Measurements from ENCODE around the gene GNA15. TPM values are rescaled to one million over a fixed set of nuclear protein-coding genes. Genes with fewer than 3 reads are reported as not detected.

The GNA15 gene
- total and polyA plus RNA-seq, 7 experiments from 2014 or later = 0.09 to 131 (median 3.7) TPM; not detected in 1

DNA sequence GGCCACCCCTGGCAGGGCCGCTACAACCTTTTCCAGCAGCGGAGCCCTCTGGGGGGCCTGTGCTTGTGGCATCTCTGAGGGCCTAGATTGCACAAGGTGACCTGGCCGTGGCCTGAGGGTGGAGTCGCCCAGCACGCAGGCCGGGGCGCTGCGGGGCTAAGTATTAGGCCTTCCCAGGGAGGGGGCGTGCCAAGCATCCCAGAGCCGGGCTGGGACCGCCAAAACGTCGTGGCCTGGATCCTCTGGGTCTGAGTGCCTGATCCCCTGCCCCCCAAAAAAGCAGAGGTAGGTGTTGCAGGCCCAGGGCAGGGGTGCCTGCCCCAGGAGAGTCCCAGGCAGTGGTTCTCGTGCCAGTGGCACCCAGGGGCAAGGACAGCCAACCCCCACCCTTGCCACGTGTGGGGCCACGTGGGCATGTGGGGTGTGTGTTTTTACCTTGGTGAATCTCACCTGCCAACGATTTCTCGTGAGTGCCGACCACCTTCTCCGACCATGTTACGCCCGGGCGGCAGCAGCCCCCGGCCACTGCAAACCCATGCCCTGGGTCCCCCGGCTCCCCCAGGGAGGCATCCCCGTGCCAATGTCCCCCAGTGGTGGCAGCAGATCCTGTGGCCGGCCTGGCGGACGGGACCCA, 12.6 kb upstream of the GNA15 start:
- peaks cover 0 to 11% (median 0%) of the 10 kb centered on the region in 7 donors for H3K4me1 Mint-ChIP-seq
- intact Hi-C loops (cut with micrococcal nuclease) = no loop called here
- no peak overlapping the region for H3K4me3 Mint-ChIP-seq
- POLR2A ChIA-PET = no interaction called here
- no peak overlapping the region for H3K27ac Mint-ChIP-seq
- Histone ChIP-seq H3K9me3 (ENCODE audit: control insufficient read depth in 2 of 3, low read length in 3 of 3) (no peaks in the 10 kb centered on the region), H3K27ac (ENCODE audit: low read depth, low read length) (no peak overlapping the region), H3K4me3 (ENCODE audit: low read length) (no peak overlapping the region), H3K4me1 (ENCODE audit: control insufficient read depth in 2 of 2, insufficient read depth in 2 of 2, low read length in 2 of 2) (no peaks in the 10 kb centered on the region), H3K27me3 (ENCODE audit: control insufficient read depth in 2 of 2, insufficient read depth in 2 of 2, low read length in 2 of 2) (no peaks in the 10 kb centered on the region), H3K36me3 (ENCODE audit: control insufficient read depth in 2 of 3, insufficient read depth in 3 of 3, low read length in 3 of 3) (peaks cover 0 to 2% (median 0%) of the 10 kb centered on the region in 3 experiments)
- H3K36me3 Mint-ChIP-seq = peaks cover 0 to 5% (median 0%) of the 10 kb centered on the region in 5 donors
- ATAC-seq (no peak), DNase-seq (no peak)
- CTCF ChIA-PET = interaction anchor here (0.6 to 0.9 kb wide), 2 partner anchors 39 to 48 kb away, joined by 3 read pairs; no protein-coding TSS in a partner anchor
- H3K9me3 Mint-ChIP-seq = peaks cover 0 to 1% (median 0%) of the 10 kb centered on the region in 11 donors
- H3K27me3 Mint-ChIP-seq = peaks cover 0 to 6% (median 2%) of the 10 kb centered on the region in 5 donors

DNA sequence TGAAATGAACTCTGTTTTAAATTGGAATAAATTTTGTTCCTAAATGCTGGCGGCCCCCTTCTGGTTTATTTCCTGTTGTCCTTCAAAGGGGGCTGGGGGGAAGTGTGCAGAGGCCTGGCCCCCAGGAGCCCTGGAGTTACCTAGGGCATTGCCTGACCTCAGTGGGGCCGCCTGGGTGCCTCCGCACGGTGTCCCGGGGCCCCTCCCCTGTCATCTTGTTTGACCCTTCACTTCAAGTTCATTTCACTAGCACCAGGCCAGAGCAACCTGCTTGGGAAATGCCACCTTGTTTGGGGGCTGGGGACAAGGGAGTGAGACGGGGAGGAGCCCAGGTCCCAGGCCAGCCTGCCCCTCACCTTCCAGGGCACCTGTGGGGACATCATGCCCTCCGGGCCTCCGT, 11.9 kb upstream of the GNA15 start:
- CTCF ChIA-PET = interaction anchor here (0.9 kb wide), 1 partner anchor 38 kb away, joined by 3 read pairs; no protein-coding TSS in a partner anchor
- POLR2A ChIA-PET = no interaction called here
- no peak overlapping the region for H3K4me3 Mint-ChIP-seq
- H3K36me3 Mint-ChIP-seq = peaks cover 0 to 5% (median 0%) of the 10 kb centered on the region in 5 donors
- Histone ChIP-seq H3K27ac (ENCODE audit: low read depth, low read length) (no peak overlapping the region), H3K27me3 (ENCODE audit: control insufficient read depth in 2 of 2, insufficient read depth in 2 of 2, low read length in 2 of 2) (no peaks in the 10 kb centered on the region), H3K9me3 (ENCODE audit: control insufficient read depth in 2 of 3, low read length in 3 of 3) (no peaks in the 10 kb centered on the region), H3K36me3 (ENCODE audit: control insufficient read depth in 2 of 3, insufficient read depth in 3 of 3, low read length in 3 of 3) (no peaks in the 10 kb centered on the region), H3K4me1 (ENCODE audit: control insufficient read depth in 2 of 2, insufficient read depth in 2 of 2, low read length in 2 of 2) (no peaks in the 10 kb centered on the region), H3K4me3 (ENCODE audit: low read length) (no peak overlapping the region)
- peaks cover 0 to 1% (median 0%) of the 10 kb centered on the region in 11 donors for H3K9me3 Mint-ChIP-seq
- ATAC-seq = no peak
- intact Hi-C loops (cut with micrococcal nuclease) = no loop called here
- DNase-seq = no peak
- H3K4me1 Mint-ChIP-seq = peaks cover 0 to 13% (median 1%) of the 10 kb centered on the region in 7 donors
- H3K27ac Mint-ChIP-seq = no peak overlapping the region
- H3K27me3 Mint-ChIP-seq = peaks cover 0 to 6% (median 2%) of the 10 kb centered on the region in 5 donors

DNA sequence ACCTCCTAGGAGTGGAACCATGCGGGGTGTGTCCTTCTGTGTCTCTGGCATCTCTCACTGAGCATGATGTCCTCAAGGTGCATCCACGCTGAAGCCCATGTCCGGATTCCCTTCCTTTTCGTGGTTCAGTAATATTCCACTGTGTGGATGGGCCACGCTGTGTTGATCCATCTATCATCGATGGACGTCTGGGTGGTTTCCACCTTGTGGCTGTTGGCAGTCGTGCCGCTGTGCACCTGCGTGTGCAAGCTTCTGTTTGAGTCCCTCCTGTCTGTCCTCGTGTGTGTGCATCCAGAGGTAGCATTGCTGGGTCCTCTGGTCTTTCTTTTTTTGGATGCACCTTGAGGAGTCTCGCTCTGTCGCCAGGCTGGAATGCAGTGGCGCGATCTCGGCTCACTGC, 11.2 kb upstream of the GNA15 start:
- ChIA-PET CTCF (interaction anchor here (1.1 to 2.1 kb wide), 2 partner anchors 165 to 167 kb away, joined by 3 to 6 read pairs; no protein-coding TSS in a partner anchor), POLR2A (no interaction called here)
- Histone ChIP-seq H3K36me3 (ENCODE audit: control insufficient read depth in 2 of 3, insufficient read depth in 3 of 3, low read length in 3 of 3) (no peaks in the 10 kb centered on the region), H3K4me1 (ENCODE audit: control insufficient read depth in 2 of 2, insufficient read depth in 2 of 2, low read length in 2 of 2) (no peaks in the 10 kb centered on the region), H3K9me3 (ENCODE audit: control insufficient read depth in 2 of 3, low read length in 3 of 3) (no peaks in the 10 kb centered on the region), H3K4me3 (ENCODE audit: low read length) (no peak overlapping the region), H3K27ac (ENCODE audit: low read depth, low read length) (no peak overlapping the region), H3K27me3 (ENCODE audit: control insufficient read depth in 2 of 2, insufficient read depth in 2 of 2, low read length in 2 of 2) (no peaks in the 10 kb centered on the region)
- H3K27ac Mint-ChIP-seq = no peak overlapping the region
- peak overlapping the region in 1 of 10 donors; percentile 8 for H3K4me3 Mint-ChIP-seq
- H3K27me3 Mint-ChIP-seq = peaks cover 0 to 6% (median 2%) of the 10 kb centered on the region in 5 donors
- intact Hi-C loops (cut with micrococcal nuclease) = no loop called here
- peaks cover 0 to 3% (median 0%) of the 10 kb centered on the region in 5 donors for H3K36me3 Mint-ChIP-seq
- H3K9me3 Mint-ChIP-seq = peaks cover 0 to 1% (median 0%) of the 10 kb centered on the region in 11 donors
- DNase-seq (no peak), ATAC-seq (no peak)
- H3K4me1 Mint-ChIP-seq = peaks cover 0 to 19% (median 5%) of the 10 kb centered on the region in 7 donors

DNA sequence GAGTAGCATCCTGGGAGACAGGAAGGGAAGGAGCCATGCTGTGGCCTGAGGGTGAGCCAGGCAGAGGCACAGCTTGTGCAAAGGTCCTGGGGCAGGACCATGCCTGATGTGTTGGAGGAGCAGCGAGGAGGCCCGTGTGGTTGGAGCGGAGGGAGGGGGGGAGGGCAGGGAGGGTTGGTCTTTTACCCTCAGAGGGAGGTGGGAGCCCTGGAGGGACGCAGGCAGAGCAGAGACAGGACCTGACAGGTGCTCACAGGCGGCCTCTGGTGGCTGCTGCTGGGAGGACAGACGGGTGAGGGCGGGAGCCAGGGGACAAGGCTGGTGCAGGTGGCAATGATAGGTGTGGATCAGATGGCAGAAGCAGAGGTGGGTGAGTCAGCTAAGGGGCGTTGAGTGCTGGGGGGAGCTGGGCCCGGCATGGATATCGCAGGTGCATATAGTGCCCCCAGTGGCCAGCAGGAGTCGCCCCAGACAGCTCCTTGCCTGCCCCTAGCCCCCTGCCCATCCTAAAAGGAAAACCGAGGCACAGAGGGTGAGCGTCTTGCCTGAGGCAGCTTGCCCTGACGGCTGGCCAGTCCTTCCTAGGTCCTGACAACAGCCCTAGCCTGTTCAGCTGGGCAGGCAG, 9.8 kb upstream of the GNA15 start:
- peak in 8 of 9 donors; percentile 32 to 74 (median 64) for DNase-seq
- Mint-ChIP-seq H3K4me3 (no peak overlapping the region), H3K27ac (no peak overlapping the region), H3K9me3 (peaks cover 0 to 1% (median 0%) of the 10 kb centered on the region in 11 donors), H3K4me1 (peaks cover 0 to 21% (median 5%) of the 10 kb centered on the region in 7 donors), H3K36me3 (peaks cover 0 to under 1% (median 0%) of the 10 kb centered on the region in 5 donors), H3K27me3 (peaks cover 0 to 6% (median 2%) of the 10 kb centered on the region in 5 donors)
- intact Hi-C loops (cut with micrococcal nuclease) = loop anchor here in 1 of 2 donors (1.0 kb wide), 2 partner anchors 164 to 175 kb away; no protein-coding TSS in a partner anchor
- CTCF ChIA-PET = interaction anchor here (0.6 to 2.1 kb wide), 7 partner anchors 22 to 289 kb away, joined by 3 to 7 read pairs (median 4); no protein-coding TSS in a partner anchor
- Histone ChIP-seq H3K36me3 (ENCODE audit: control insufficient read depth in 2 of 3, insufficient read depth in 3 of 3, low read length in 3 of 3) (no peaks in the 10 kb centered on the region), H3K4me3 (ENCODE audit: low read length) (no peak overlapping the region), H3K27ac (ENCODE audit: low read depth, low read length) (no peak overlapping the region), H3K4me1 (ENCODE audit: control insufficient read depth in 2 of 2, insufficient read depth in 2 of 2, low read length in 2 of 2) (no peaks in the 10 kb centered on the region), H3K27me3 (ENCODE audit: control insufficient read depth in 2 of 2, insufficient read depth in 2 of 2, low read length in 2 of 2) (no peaks in the 10 kb centered on the region), H3K9me3 (ENCODE audit: control insufficient read depth in 2 of 3, low read length in 3 of 3) (no peaks in the 10 kb centered on the region)
- peak; percentile 92 for ATAC-seq
- POLR2A ChIA-PET = interaction anchor here (0.5 to 0.6 kb wide), 2 partner anchors 36 to 59 kb away, joined by 3 to 4 read pairs; no protein-coding TSS in a partner anchor

DNA sequence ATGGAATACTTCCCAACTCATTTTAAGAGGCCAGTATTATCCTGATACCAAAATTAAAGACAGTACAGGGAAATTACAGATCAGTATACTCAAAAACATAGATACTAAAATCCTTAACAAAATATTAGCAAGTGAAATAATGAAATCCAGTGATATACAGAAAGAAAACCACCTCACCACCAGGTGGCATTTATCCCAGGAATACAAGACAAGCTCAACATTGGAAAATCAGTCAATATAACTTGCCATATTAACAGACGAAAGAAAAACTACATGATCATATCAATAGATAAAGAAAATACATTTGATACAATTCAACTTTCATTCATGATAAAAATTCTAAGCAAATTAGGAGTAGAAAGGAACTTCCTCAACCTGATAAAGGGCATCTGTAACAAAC, 6.7 kb upstream of the GNA15 start:
- Histone ChIP-seq H3K27ac (ENCODE audit: low read depth, low read length) (no peak overlapping the region), H3K36me3 (ENCODE audit: control insufficient read depth in 2 of 3, insufficient read depth in 3 of 3, low read length in 3 of 3) (no peaks in the 10 kb centered on the region), H3K27me3 (ENCODE audit: control insufficient read depth in 2 of 2, insufficient read depth in 2 of 2, low read length in 2 of 2) (no peaks in the 10 kb centered on the region), H3K9me3 (ENCODE audit: control insufficient read depth in 2 of 3, low read length in 3 of 3) (no peaks in the 10 kb centered on the region), H3K4me3 (ENCODE audit: low read length) (no peak overlapping the region), H3K4me1 (ENCODE audit: control insufficient read depth in 2 of 2, insufficient read depth in 2 of 2, low read length in 2 of 2) (peaks cover 0 to 11% of the 10 kb centered on the region in 2 donors)
- intact Hi-C loops (cut with micrococcal nuclease) = loop anchor here (1.0 kb wide), 2 partner anchors 34 to 49 kb away; partner anchors contain the start of gene S1PR4 (in 1 of the 2)
- Mint-ChIP-seq H3K9me3 (peaks cover 0 to 1% (median 0%) of the 10 kb centered on the region in 11 donors), H3K36me3 (no peaks in the 10 kb centered on the region), H3K4me1 (peaks cover 7 to 41% (median 18%) of the 10 kb centered on the region in 7 donors), H3K4me3 (no peak overlapping the region), H3K27ac (no peak overlapping the region), H3K27me3 (peaks cover 0 to 12% (median 4%) of the 10 kb centered on the region in 5 donors)
- ChIA-PET POLR2A (interaction anchor here (1.2 kb wide), 1 partner anchor 50 kb away, joined by 4 read pairs; no protein-coding TSS in a partner anchor), CTCF (interaction anchor here (0.6 to 3.1 kb wide), 13 partner anchors 8 to 178 kb away, joined by 3 to 34 read pairs (median 5); no protein-coding TSS in a partner anchor)
- ATAC-seq = no peak
- DNase-seq = peak in 2 of 9 donors; percentile 32 to 36

DNA sequence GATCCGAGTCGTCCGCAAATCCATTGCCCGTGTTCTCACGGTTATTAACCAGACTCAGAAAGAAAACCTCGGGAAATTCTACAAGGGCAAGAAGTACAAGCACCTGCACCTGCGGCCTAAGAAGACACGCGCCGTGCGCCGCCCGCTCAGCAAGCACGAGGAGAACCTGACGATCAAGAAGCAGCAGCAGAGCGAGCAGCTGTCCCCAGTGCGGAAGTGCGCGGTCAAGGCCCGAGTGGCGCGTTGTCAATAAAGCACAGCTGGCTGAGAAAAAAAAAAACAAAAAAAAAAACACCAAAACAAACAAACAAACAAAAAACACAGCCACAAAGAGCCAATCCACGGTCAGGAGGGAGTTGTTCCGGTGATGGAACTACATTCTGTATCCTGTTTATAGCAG, 4.7 kb upstream of the GNA15 start:
- Histone ChIP-seq H3K9me3 (ENCODE audit: control insufficient read depth in 2 of 3, low read length in 3 of 3) (no peaks in the 10 kb centered on the region), H3K4me3 (ENCODE audit: low read length) (no peak overlapping the region), H3K27me3 (ENCODE audit: control insufficient read depth in 2 of 2, insufficient read depth in 2 of 2, low read length in 2 of 2) (peaks cover 0 to 2% of the 10 kb centered on the region in 2 donors), H3K4me1 (ENCODE audit: control insufficient read depth in 2 of 2, insufficient read depth in 2 of 2, low read length in 2 of 2) (peaks cover 3 to 11% of the 10 kb centered on the region in 2 donors), H3K27ac (ENCODE audit: low read depth, low read length) (no peak overlapping the region), H3K36me3 (ENCODE audit: control insufficient read depth in 2 of 3, insufficient read depth in 3 of 3, low read length in 3 of 3) (no peaks in the 10 kb centered on the region)
- ChIA-PET CTCF (no interaction called here), POLR2A (no interaction called here)
- Mint-ChIP-seq H3K27ac (peak overlapping the region in 5 of 9 donors; percentile 10 to 77 (median 56)), H3K4me3 (peak overlapping the region in 8 of 10 donors; percentile 6 to 58 (median 28)), H3K4me1 (peaks cover 7 to 44% (median 18%) of the 10 kb centered on the region in 7 donors), H3K9me3 (no peaks in the 10 kb centered on the region), H3K36me3 (no peaks in the 10 kb centered on the region), H3K27me3 (peaks cover 0 to 17% (median 0%) of the 10 kb centered on the region in 5 donors)
- ATAC-seq (no peak), DNase-seq (peak in 3 of 9 donors; percentile 8 to 26 (median 21))
- intact Hi-C loops (cut with micrococcal nuclease) = no loop called here

All from naive thymus-derived CD4-positive, alpha-beta T cell (primary cell).